Astrocyte (in vitro differentiated cells and primary cell): ENCODE measurements around the gene RNF5.

Experiments used
- EZH2 ChIP-seq: IDR thresholded peaks from 2 replicates; pipeline ENCODE4 v1.6.1; 2012; ENCODE audit warnings: mild to moderate bottlenecking, low read length, inconsistent platforms; ENCODE audit not compliant: insufficient read depth
- TF ChIP-seq, protein P1 (sequence below): IDR thresholded peaks from 2 replicates; pipeline ENCODE4 v1.5.1; 2011; ENCODE audit warnings: low read depth, mild to moderate bottlenecking, inconsistent platforms, low read length, moderate library complexity; ENCODE audit not compliant: insufficient read depth

- TF ChIP-seq, protein P1, sequence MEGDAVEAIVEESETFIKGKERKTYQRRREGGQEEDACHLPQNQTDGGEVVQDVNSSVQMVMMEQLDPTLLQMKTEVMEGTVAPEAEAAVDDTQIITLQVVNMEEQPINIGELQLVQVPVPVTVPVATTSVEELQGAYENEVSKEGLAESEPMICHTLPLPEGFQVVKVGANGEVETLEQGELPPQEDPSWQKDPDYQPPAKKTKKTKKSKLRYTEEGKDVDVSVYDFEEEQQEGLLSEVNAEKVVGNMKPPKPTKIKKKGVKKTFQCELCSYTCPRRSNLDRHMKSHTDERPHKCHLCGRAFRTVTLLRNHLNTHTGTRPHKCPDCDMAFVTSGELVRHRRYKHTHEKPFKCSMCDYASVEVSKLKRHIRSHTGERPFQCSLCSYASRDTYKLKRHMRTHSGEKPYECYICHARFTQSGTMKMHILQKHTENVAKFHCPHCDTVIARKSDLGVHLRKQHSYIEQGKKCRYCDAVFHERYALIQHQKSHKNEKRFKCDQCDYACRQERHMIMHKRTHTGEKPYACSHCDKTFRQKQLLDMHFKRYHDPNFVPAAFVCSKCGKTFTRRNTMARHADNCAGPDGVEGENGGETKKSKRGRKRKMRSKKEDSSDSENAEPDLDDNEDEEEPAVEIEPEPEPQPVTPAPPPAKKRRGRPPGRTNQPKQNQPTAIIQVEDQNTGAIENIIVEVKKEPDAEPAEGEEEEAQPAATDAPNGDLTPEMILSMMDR, result no peak
- TF ChIP-seq EZH2, result no peak
Measured at GRCh38 chr6:32149932-32150870, 28.0 kb upstream of the RNF5 start.
